ENCODE measurements around the gene RRP15. TPM values are rescaled to one million over a fixed set of nuclear protein-coding genes. Genes with fewer than 3 reads are reported as not detected.

RRP15 gene
- total and polyA plus RNA-seq, 2 of the 13 experiments (the other 11 are each of a cell fraction or from before 2014, with no cell fraction given), result 2.1 to 37.5 TPM

- TF ChIP-seq NAIF1 (CRISPR knock-in tag; IDR thresholded peaks at IDR 0.05; ENCODE audit: borderline replicate concordance) (no peak), ZNF292 (CRISPR knock-in tag; IDR thresholded peaks at IDR 0.05; ENCODE audit: borderline replicate concordance, low read depth) (no peak), NR2C2 (CRISPR knock-in tag; IDR thresholded peaks at IDR 0.05; ENCODE audit: borderline replicate concordance) (no peak), ZNF136 (CRISPR knock-in tag; IDR thresholded peaks at IDR 0.05; ENCODE audit: low read depth) (no peak), ZNF768 (CRISPR knock-in tag; IDR thresholded peaks at IDR 0.05) (no peak), PLRG1 (conservative IDR thresholded peaks at IDR 0.05) (no peak), HOXA9 (CRISPR knock-in tag; IDR thresholded peaks at IDR 0.05; ENCODE audit: borderline replicate concordance) (no peak), HDAC1 (CRISPR knock-in tag; IDR thresholded peaks at IDR 0.05) (0 out of 2 replicates have a peak, but pooled peaks have one; percentile 45), PHF8 (CRISPR knock-in tag; IDR thresholded peaks at IDR 0.05) (no peak), SP1 (IDR thresholded peaks at IDR 0.05) (no peak), SP1 (CRISPR knock-in tag; IDR thresholded peaks at IDR 0.05) (no peak), NCOA5 (CRISPR knock-in tag; IDR thresholded peaks at IDR 0.05) (no peak), SOX6 (IDR thresholded peaks at IDR 0.05) (no peak), SOX6 (CRISPR knock-in tag; IDR thresholded peaks at IDR 0.05) (peak; percentile 93), FOXK2 (IDR thresholded peaks at IDR 0.05) (no peak), ATM (IDR thresholded peaks at IDR 0.05; ENCODE audit: borderline replicate concordance) (no peak), ZNF274 (CRISPR knock-in tag; IDR thresholded peaks at IDR 0.05) (no peak), RORA (CRISPR knock-in tag; IDR thresholded peaks at IDR 0.05) (no peak), SALL1 (CRISPR knock-in tag; IDR thresholded peaks at IDR 0.05) (no peak), STAG1 (CRISPR knock-in tag; IDR thresholded peaks at IDR 0.05) (0 out of 2 replicates have a peak, but pooled peaks have one; percentile 9), ZNF569 (CRISPR knock-in tag; IDR thresholded peaks at IDR 0.05; ENCODE audit: borderline replicate concordance) (no peak), FOXA1 (IDR thresholded peaks at IDR 0.05) (no peak), FOXA1 (CRISPR knock-in tag; IDR thresholded peaks at IDR 0.05) (peak; percentile 55), RXRB (CRISPR knock-in tag; IDR thresholded peaks at IDR 0.05; ENCODE audit: borderline replicate concordance) (no peak), ZNF607 (CRISPR knock-in tag; IDR thresholded peaks at IDR 0.05; ENCODE audit: borderline replicate concordance) (no peak)
- TF ChIP-seq, protein P1, sequence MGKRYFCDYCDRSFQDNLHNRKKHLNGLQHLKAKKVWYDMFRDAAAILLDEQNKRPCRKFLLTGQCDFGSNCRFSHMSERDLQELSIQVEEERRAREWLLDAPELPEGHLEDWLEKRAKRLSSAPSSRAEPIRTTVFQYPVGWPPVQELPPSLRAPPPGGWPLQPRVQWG (CRISPR knock-in tag; IDR thresholded peaks at IDR 0.05; ENCODE audit: borderline replicate concordance, low read depth), result no peak
- TF ChIP-seq, protein P2, sequence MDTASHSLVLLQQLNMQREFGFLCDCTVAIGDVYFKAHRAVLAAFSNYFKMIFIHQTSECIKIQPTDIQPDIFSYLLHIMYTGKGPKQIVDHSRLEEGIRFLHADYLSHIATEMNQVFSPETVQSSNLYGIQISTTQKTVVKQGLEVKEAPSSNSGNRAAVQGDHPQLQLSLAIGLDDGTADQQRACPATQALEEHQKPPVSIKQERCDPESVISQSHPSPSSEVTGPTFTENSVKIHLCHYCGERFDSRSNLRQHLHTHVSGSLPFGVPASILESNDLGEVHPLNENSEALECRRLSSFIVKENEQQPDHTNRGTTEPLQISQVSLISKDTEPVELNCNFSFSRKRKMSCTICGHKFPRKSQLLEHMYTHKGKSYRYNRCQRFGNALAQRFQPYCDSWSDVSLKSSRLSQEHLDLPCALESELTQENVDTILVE (CRISPR knock-in tag; IDR thresholded peaks at IDR 0.05), result no peak
- TF ChIP-seq, protein P3, sequence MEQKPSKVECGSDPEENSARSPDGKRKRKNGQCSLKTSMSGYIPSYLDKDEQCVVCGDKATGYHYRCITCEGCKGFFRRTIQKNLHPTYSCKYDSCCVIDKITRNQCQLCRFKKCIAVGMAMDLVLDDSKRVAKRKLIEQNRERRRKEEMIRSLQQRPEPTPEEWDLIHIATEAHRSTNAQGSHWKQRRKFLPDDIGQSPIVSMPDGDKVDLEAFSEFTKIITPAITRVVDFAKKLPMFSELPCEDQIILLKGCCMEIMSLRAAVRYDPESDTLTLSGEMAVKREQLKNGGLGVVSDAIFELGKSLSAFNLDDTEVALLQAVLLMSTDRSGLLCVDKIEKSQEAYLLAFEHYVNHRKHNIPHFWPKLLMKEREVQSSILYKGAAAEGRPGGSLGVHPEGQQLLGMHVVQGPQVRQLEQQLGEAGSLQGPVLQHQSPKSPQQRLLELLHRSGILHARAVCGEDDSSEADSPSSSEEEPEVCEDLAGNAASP (CRISPR knock-in tag; IDR thresholded peaks at IDR 0.05; ENCODE audit: borderline replicate concordance), result peak; percentile 32; the same call in 1 of the 2 replicates
- TF ChIP-seq, protein P4, sequence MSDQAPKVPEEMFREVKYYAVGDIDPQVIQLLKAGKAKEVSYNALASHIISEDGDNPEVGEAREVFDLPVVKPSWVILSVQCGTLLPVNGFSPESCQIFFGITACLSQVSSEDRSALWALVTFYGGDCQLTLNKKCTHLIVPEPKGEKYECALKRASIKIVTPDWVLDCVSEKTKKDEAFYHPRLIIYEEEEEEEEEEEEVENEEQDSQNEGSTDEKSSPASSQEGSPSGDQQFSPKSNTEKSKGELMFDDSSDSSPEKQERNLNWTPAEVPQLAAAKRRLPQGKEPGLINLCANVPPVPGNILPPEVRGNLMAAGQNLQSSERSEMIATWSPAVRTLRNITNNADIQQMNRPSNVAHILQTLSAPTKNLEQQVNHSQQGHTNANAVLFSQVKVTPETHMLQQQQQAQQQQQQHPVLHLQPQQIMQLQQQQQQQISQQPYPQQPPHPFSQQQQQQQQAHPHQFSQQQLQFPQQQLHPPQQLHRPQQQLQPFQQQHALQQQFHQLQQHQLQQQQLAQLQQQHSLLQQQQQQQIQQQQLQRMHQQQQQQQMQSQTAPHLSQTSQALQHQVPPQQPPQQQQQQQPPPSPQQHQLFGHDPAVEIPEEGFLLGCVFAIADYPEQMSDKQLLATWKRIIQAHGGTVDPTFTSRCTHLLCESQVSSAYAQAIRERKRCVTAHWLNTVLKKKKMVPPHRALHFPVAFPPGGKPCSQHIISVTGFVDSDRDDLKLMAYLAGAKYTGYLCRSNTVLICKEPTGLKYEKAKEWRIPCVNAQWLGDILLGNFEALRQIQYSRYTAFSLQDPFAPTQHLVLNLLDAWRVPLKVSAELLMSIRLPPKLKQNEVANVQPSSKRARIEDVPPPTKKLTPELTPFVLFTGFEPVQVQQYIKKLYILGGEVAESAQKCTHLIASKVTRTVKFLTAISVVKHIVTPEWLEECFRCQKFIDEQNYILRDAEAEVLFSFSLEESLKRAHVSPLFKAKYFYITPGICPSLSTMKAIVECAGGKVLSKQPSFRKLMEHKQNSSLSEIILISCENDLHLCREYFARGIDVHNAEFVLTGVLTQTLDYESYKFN (CRISPR knock-in tag; conservative IDR thresholded peaks at IDR 0.05), result 0 out of 2 replicates have a peak, but pooled peaks have one; percentile 40
Observed at GRCh38 chr1:218367118-218367517, 82.0 kb downstream of the RRP15 start (continued).

Data from HepG2 (cell line).